HepG2 (cell line): ENCODE results near the gene ERRFI1. TPM values are rescaled to one million over a fixed set of nuclear protein-coding genes. Genes with fewer than 3 reads are reported as not detected.

Experiments
- ARID2 ChIP-seq: sonication (generic); formaldehyde crosslinking; IDR thresholded peaks from 2 replicates; pipeline ENCODE4 v1.8.1; 2022; ENCODE audit warnings: mild to moderate bottlenecking, missing genetic modification reagents, borderline replicate concordance
- BHLHE40 ChIP-seq: IDR thresholded peaks from 2 replicates; pipeline ENCODE4 v1.6.1; 2011; ENCODE audit warnings: low read length, improper control_type of control experiment
- DRAP1 ChIP-seq: IDR thresholded peaks from 2 replicates; pipeline ENCODE4 v1.6.1; 2016; ENCODE audit warnings: missing genetic modification reagents, missing compliant biosample characterization
- KLF12 ChIP-seq: sonication (generic); formaldehyde crosslinking; IDR thresholded peaks from 2 replicates; pipeline ENCODE4 v1.4.0; 2020; ENCODE audit warnings: missing genetic modification reagents, borderline replicate concordance
- MTA3 ChIP-seq: sonication (generic); formaldehyde crosslinking; IDR thresholded peaks from 2 replicates; pipeline ENCODE4 v1.4.0; 2020; ENCODE audit warnings: missing genetic modification reagents
- PHB2 ChIP-seq: fragments of 450-650 bp; IDR thresholded peaks from 2 replicates; pipeline ENCODE4 v1.6.1; 2018; ENCODE audit not compliant: partially characterized antibody
- SMARCC2 ChIP-seq: fragments of 450-650 bp; IDR thresholded peaks from 2 replicates; pipeline ENCODE4 v1.6.1; 2017; ENCODE audit warnings: antibody characterized with exemption, mild to moderate bottlenecking
- SOX6 ChIP-seq, 2 experiments: fragments of 450-650 bp in 1 of 2; sonication (generic) in 1 of 2; formaldehyde crosslinking in 1 of 2; IDR thresholded peaks; 2 replicates each; pipeline versions ENCODE4 v1.4.0 to v1.6.1; 2017 to 2020; ENCODE audit warnings: antibody characterized with exemption in 1 of 2, mild to moderate bottlenecking in 1 of 2, missing genetic modification reagents in 1 of 2
- ZBTB3 ChIP-seq: sonication (generic); formaldehyde crosslinking; IDR thresholded peaks from 2 replicates; pipeline ENCODE4 v1.4.0; 2020; ENCODE audit warnings: low read depth, mild to moderate bottlenecking, moderate library complexity, missing genetic modification reagents, borderline replicate concordance
- ZBTB34 ChIP-seq: sonication (generic); formaldehyde crosslinking; IDR thresholded peaks from 2 replicates; pipeline ENCODE4 v1.8.0; 2022; ENCODE audit warnings: mild to moderate bottlenecking, missing genetic modification reagents
- ZHX2 ChIP-seq, 2 experiments: sonication (generic) in 1 of 2; formaldehyde crosslinking in 1 of 2; IDR thresholded peaks; 2 replicates each; pipeline versions ENCODE4 v1.6.1 to v1.9.0; 2014 to 2022; ENCODE audit warnings: antibody characterized with exemption in 1 of 2, borderline replicate concordance in 1 of 2, inconsistent platforms in 1 of 2, low read depth in 1 of 2, missing genetic modification reagents in 1 of 2
- ZNF24 ChIP-seq: fragments of 450-650 bp; IDR thresholded peaks from 2 replicates; pipeline ENCODE4 v1.6.1; 2017; ENCODE audit warnings: antibody characterized with exemption, mild to moderate bottlenecking
- ZNF264 ChIP-seq: sonication (generic); formaldehyde crosslinking; IDR thresholded peaks from 2 replicates; pipeline ENCODE4 v1.4.0; 2020; ENCODE audit warnings: missing genetic modification reagents
- ZNF280B ChIP-seq: sonication (generic); formaldehyde crosslinking; IDR thresholded peaks from 2 replicates; pipeline ENCODE4 v1.5.0; 2020; ENCODE audit warnings: missing genetic modification reagents, mild to moderate bottlenecking, borderline replicate concordance
- ZNF788 ChIP-seq: sonication (generic); formaldehyde crosslinking; IDR thresholded peaks from 2 replicates; pipeline ENCODE4 v1.5.0; 2020; ENCODE audit warnings: mild to moderate bottlenecking, missing genetic modification reagents, borderline replicate concordance
- ZZZ3 ChIP-seq: sonication (generic); formaldehyde crosslinking; IDR thresholded peaks from 2 replicates; pipeline ENCODE4 v1.4.0; 2020; ENCODE audit warnings: missing genetic modification reagents, mild to moderate bottlenecking, borderline replicate concordance
- polyA plus RNA-seq, 8 experiments: library from polyadenylated mRNA; depleted of rRNA in 3 of 8; stranded (reverse) in 7 of 8; unstranded in 1 of 8; fragments of >200 nt; fragmentation: Illumina TruSeq in 4 of 8; extraction: Trizol in 4 of 8; gene quantifications; 2 replicates each; pipeline versions ENCODE4 v1.2.1 to v1.2.3, GENCODE V29; 2011 to 2016; ENCODE audit warnings: low read depth in 4 of 8, missing spikeins in 1 of 8, mixed read lengths in 1 of 8; ENCODE audit not compliant: insufficient read depth in 1 of 8
- total RNA-seq, 5 experiments: library from RNA; depleted of rRNA; stranded (reverse); fragments of >200 nt; fragmentation: Illumina TruSeq; extraction: Trizol; gene quantifications; 2 replicates each; pipeline ENCODE4 v1.2.3, GENCODE V29; 2016; ENCODE audit warnings: low read depth in 1 of 5

ERRFI1 gene
- total and polyA plus RNA-seq, 2 of the 13 experiments (the other 11 are each of a cell fraction or from before 2014, with no cell fraction given) = 84.4 to 753 TPM

- TF ChIP-seq ZBTB34 (CRISPR knock-in tag) (no peak), BHLHE40 (no peak), PHB2 (no peak), ARID2 (CRISPR knock-in tag) (no peak; the same call in 1 of the 2 replicates), KLF12 (CRISPR knock-in tag) (no peak), ZNF280B (CRISPR knock-in tag) (no peak), ZBTB3 (no peak), DRAP1 (0 out of 2 replicates have a peak, but pooled peaks have one; percentile 10), ZNF788 (CRISPR knock-in tag) (no peak), ZHX2 (IDR thresholded peaks at IDR 0.05; ENCODE audit: low read depth) (no peak), ZHX2 (CRISPR knock-in tag; IDR thresholded peaks at IDR 0.05; ENCODE audit: borderline replicate concordance) (no peak), ZNF264 (no peak), ZZZ3 (no peak), SMARCC2 (no peak), ZNF24 (0 out of 2 replicates have a peak, but pooled peaks have one; percentile 5), MTA3 (CRISPR knock-in tag) (no peak), SOX6 (IDR thresholded peaks at IDR 0.05) (no peak), SOX6 (CRISPR knock-in tag; IDR thresholded peaks at IDR 0.05) (no peak)
Observed at GRCh38 chr1:8009043-8010002, 16.8 kb downstream of the ERRFI1 start (continued).
